Upper lobe of right lung (tissue), 1 donor: ENCODE measurements around the gene MRPL53. TPM values are rescaled to one million over a fixed set of nuclear protein-coding genes. Genes with fewer than 3 reads are reported as not detected.

ENCODE experiments used
- ATAC-seq: fragments of 200-7000 bp; cut with Tn5 transposase; one replicate; pipeline ENCODE4 v1.9.1; 2020; ENCODE audit warnings: mild to moderate bottlenecking, moderate library complexity
- DNase-seq: peaks from one replicate; pipeline ENCODE4 v3.0.0-alpha.2; 2020
- H3K27ac ChIP-seq: fragments of 200-600 bp; one replicate; pipeline ENCODE4 v1.8.0; 2022
- H3K27me3 ChIP-seq: fragments of 200-600 bp; one replicate; pipeline ENCODE4 v1.8.0; 2022; ENCODE audit warnings: mild to moderate bottlenecking
- H3K36me3 ChIP-seq: fragments of 200-600 bp; one replicate; pipeline ENCODE4 v1.8.0; 2022
- H3K4me1 ChIP-seq: fragments of 200-600 bp; one replicate; pipeline ENCODE4 v1.8.0; 2022
- H3K4me3 ChIP-seq: fragments of 200-600 bp; one replicate; pipeline ENCODE4 v1.8.0; 2022; ENCODE audit warnings: mild to moderate bottlenecking
- H3K9me3 ChIP-seq: fragments of 200-600 bp; one replicate; pipeline ENCODE4 v1.8.0; 2022
- intact Hi-C: fragments of 100-400 bp; cut with DNase I; formaldehyde crosslinking; loops from one replicate; pipeline ENCODE4 v1.11.0; 2022
- total RNA-seq: library from RNA; stranded (reverse); fragmentation: NEBNext Ultra II Directional; extraction: Animal tissue kit (Norgen Biotek cat#: 25700); gene quantifications from one replicate; pipeline ENCODE4 v1.2.1, GENCODE V29; 2021
- TF ChIP-seq, protein P1 (sequence below): fragments of 200-600 bp; IDR thresholded peaks from one replicate; pipeline ENCODE4 v1.8.0; 2022; ENCODE audit warnings: antibody characterized with exemption
- donor health status: DM: no; HTN: yes; CAD: no; lungs with severe emphysema.

The MRPL53 gene
- total RNA-seq, 1 donor from 2014 or later = 73.1 TPM

DNA sequence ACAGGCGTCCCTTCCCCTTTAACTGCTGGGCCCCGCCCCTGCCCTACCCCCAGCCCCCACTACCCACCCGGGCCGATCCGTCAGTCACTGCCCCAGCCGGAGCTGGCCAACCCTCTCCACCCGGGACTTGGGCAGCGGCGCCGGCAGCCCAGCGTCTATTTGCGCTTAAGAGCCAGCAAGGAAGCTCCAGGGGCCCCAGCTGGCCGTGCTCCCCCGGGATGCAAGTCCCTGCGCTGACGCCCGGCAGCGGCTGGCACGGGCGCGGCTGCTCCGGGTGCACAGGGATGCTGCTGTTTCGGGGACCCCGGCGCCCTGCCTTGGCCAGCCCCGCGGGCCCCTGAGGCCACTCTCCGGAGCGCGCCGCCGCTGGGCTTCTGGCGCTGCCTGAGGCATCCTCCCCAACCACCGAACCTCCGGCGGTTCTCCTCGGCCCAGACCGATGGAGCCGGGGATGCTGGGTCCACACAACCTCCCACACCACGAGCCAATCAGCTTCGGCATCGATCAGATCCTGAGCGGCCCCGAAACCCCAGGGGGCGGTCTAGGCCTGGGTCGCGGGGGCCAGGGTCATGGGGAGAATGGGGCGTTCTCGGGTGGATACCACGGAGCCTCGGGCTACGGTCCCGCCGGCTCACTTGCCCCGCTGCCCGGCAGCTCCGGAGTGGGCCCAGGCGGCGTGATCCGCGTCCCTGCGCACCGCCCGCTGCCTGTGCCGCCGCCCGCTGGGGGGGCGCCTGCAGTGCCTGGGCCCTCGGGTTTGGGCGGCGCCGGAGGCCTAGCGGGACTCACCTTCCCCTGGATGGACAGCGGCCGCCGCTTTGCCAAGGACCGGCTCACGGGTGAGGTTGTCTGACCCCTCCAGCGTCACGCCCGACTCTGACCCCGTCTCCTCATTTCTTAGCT, 42.1 kb upstream of the MRPL53 start, which contains the start of gene TLX2:
TSS of gene TLX2 (plus strand) at position 83 of the 903 bp plus-strand sequence. CDS start at position 440, 357 bp downstream.
- DNase-seq (no peak), ATAC-seq (no peak)
- intact Hi-C loops = no loop called here
- TF ChIP-seq, protein P1, sequence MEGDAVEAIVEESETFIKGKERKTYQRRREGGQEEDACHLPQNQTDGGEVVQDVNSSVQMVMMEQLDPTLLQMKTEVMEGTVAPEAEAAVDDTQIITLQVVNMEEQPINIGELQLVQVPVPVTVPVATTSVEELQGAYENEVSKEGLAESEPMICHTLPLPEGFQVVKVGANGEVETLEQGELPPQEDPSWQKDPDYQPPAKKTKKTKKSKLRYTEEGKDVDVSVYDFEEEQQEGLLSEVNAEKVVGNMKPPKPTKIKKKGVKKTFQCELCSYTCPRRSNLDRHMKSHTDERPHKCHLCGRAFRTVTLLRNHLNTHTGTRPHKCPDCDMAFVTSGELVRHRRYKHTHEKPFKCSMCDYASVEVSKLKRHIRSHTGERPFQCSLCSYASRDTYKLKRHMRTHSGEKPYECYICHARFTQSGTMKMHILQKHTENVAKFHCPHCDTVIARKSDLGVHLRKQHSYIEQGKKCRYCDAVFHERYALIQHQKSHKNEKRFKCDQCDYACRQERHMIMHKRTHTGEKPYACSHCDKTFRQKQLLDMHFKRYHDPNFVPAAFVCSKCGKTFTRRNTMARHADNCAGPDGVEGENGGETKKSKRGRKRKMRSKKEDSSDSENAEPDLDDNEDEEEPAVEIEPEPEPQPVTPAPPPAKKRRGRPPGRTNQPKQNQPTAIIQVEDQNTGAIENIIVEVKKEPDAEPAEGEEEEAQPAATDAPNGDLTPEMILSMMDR = no peak
- H3K36me3 ChIP-seq = no peaks in the 10 kb centered on the region
- no peak within 1 kb of the TSS for H3K4me3 ChIP-seq
- peaks cover 14% of the 10 kb centered on the region for H3K4me1 ChIP-seq
- peaks cover 92% of the 10 kb centered on the region for H3K27me3 ChIP-seq
- no peaks in the 10 kb centered on the region for H3K9me3 ChIP-seq
- H3K27ac ChIP-seq = no peak within 1 kb of the TSS

DNA sequence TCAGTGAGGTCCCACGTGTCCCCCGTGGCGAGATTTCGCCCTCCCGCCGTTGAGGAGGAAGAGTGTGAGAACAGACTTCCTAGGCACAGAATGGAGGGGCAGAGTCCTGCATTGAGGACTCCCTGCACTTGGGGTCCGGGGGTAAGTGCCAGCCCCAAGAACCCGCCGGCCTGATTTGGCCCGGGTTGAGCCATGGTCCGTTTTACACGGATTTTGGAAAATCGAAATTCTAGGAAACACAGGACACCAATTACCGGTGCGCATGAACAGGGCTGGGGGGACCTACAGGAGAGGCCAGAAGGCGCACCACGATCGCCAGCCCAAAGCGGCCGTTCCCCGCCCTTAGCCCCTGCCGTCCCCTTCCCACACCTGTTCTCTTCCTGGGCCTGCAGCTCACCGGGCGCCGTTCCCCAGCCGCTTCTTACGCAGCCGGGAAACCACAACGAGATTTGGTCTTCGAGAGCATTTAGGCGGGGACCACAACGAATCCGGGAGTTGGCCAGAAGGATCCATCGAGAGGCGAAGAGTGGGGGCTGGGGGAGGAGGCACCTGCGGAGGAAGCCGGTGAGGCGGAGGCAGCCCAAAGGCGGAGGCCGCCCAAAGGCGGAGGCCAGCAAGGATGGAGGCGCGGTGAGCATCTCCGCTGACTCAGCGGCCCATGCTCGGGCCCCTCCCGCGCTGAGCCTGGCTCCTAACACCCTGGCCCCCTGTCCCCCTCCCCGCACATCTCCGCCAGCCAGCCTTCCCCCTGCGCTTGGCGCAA, 41.3 kb upstream of the MRPL53 start:
- intact Hi-C loops = no loop called here
- H3K4me3 ChIP-seq = no peak overlapping the region
- DNase-seq (no peak), ATAC-seq (no peak)
- TF ChIP-seq, protein P1 = no peak
- no peaks in the 10 kb centered on the region for H3K9me3 ChIP-seq
- peaks cover 14% of the 10 kb centered on the region for H3K4me1 ChIP-seq
- no peaks in the 10 kb centered on the region for H3K36me3 ChIP-seq
- H3K27ac ChIP-seq = no peak overlapping the region
- H3K27me3 ChIP-seq = peaks cover 83% of the 10 kb centered on the region

DNA sequence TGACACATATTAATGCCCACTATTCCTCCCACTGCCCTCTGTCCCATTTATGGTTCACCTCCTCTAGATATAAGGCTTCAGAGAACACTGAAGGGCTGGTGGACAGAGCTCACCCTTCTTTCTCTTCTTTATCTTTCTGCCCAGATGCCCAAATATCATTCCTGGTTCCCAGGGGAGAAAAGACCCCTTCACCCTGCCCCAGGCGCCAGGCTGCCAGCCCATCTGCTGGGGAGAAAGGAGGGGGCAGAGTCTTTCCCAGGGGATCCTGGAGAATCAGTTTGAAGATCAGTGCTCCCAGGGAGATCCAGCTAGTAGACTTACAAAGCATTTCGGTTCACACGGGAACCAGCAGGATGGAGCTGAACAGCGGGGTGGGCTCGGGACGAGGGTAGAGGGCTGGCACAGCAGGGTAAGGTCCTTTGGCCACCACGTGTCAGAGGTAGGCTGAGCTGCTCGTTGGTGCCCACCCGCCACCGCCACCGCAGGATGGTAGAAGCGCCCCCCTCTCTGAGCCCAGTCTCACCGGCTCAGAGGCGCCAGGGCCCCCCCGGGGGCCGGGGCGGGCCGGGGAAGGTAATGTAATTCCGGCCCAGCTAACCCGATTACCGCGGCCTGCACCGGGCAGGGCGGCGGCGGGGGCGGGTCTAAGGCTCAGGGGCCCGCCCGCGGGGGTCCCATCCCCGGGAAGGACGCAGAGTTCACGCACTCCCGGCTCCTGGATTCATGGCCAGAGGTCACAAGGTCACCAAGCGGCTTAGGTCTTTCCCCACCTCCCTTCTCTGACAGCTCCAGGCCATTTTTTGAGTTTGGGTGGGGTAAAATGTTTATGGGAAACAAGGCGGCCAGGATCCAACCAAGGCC, 40.5 kb upstream of the MRPL53 start:
- intact Hi-C loops = no loop called here
- no peaks in the 10 kb centered on the region for H3K9me3 ChIP-seq
- no peaks in the 10 kb centered on the region for H3K36me3 ChIP-seq
- TF ChIP-seq, protein P1 = no peak
- no peak overlapping the region for H3K4me3 ChIP-seq
- H3K4me1 ChIP-seq = peaks cover 17% of the 10 kb centered on the region
- no peak for DNase-seq
- H3K27ac ChIP-seq = no peak overlapping the region
- peaks cover 76% of the 10 kb centered on the region for H3K27me3 ChIP-seq
- no peak for ATAC-seq

DNA sequence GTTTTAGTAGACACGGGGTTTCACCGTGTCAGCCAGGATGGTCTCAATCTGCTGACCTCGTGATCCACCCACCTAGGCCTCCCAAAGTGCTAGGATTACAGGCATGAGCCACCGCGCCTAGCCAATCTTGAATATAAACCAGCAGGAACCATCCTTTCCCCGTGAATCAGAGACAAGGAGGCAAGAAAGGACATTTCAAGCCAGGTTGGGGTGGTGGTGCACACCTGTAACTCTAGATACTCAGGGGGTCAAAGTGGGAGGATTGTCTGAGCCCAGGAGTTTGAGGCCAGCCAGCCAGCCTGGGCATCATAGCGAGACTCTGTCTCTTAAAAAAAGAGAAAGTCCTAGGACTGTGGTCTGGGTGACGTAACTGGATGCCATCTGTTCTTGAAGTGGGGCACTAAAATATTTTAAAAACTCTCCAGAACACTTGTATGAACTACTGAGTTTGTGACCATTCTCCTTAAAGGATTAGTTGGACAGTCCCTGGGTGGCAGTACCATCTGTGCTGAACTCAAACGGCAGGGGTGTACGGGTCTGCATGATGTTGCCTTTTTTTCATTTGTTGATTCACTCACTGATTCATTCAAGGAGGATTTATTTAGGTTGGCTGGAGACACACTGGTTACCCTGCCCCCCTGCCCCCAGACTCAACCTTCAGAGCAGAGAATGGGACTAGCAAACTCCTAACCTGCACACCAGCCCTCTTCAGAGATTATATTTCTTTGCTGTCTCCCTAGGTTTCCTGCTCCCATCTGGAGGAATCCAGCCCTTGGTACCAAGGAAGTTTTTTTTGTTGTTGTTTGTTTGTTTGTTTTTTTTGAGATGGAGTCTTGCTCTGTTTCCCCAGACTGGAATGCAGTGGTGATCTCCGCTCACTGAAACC, 38.9 kb upstream of the MRPL53 start:
- no peak for ATAC-seq
- Histone ChIP-seq H3K4me1 (peaks cover 22% of the 10 kb centered on the region), H3K9me3 (no peaks in the 10 kb centered on the region), H3K4me3 (no peak overlapping the region), H3K27me3 (peaks cover 60% of the 10 kb centered on the region), H3K27ac (no peak overlapping the region), H3K36me3 (no peaks in the 10 kb centered on the region)
- TF ChIP-seq, protein P1 = no peak
- DNase-seq = no peak
- intact Hi-C loops = no loop called here
